Skin of body (tissue), 2 donors: ENCODE results near the gene TENT4A. TPM values are rescaled to one million over a fixed set of nuclear protein-coding genes. Genes with fewer than 3 reads are reported as not detected.
A peak's percentile ranks its signal among the peaks of the same experiment; 100 is the strongest.

Experiments used
- DNase-seq: peaks from one replicate; lab custom pipeline; 2025; lab: John Stamatoyannopoulos, UW
- total RNA-seq: library from RNA; depleted of rRNA; stranded (reverse); fragments of >200 nt; gene quantifications from one replicate; pipeline ENCODE4 v1.2.3, GENCODE V29; 2014

TENT4A gene
- total RNA-seq, 1 donor from 2014 or later = 25.1 TPM

DNA sequence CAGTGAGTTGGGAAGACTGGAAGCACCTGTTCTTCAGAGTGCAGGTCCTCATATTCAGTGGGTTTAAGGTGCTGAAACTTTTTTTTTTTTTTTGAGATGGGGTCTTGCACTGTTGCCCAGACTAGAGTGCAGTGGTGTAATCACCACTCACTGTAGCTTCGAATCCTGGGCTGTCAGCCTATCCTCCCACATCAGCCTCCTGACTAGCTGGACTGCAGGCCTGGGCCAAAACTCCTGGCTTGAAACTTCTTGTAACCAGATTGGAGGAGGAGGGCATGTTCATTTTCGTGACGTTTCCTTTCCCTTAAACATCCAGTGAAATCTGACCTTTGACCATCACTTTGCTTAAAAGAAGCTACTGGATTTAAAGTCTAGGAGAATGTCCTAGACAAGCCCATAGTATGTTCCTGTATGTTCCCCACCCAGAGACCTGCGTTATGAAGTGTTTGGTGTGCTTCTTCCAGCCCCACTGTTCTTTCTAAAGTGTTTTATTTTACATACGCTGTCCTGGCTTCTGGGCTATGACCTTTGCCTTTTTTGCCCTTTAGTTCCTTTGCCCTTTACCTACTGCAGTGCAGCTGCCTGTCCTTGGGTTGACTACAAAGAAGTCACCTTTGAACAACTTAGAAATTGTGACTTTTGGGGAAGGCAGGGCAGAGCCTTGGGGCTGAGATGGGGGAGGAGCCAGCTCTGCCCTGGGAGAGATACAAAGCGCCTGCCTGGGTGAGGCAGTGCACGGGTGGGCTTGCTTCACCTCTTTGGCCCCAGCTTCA is 18.4 kb downstream of the TENT4A start:
- DNase-seq = no peak

DNA sequence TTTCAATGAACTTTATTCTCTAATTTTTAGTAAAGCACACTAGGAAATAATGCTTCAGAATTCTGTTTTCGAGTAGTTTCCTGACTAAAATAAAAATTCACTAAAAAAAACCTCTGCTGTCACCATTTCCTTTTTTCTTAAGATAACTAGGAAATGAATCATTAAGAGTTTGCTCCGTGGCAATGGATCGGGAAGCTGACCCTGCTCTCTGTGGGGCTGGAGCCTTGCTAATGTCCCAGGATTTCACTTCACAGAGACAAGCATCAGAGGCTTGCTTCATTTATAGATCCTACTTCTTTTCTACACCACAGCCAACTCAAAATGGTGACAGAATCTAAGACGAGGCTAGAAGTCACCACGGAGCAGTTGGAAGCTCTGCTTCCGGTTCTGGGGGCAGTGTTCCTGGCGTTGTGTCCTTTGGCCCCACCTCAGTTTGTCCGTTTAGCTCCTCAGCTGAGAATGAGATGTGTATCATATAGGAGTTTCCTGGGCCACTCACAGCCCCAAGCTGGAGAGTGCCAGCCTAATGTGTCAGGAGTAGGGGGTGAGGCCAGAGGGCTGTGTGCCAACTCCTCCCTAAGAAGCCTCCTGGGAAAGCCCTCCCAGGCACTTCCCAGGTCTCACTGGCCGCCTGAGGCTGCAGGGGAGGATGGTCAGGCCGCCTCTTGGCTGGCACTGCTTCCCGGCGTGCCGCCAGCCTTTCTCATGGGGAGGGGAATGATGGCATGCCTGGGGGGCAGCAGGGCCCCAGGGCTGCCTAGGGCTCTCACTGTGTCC is 19.6 kb downstream of the TENT4A start:
- no peak for DNase-seq

DNA sequence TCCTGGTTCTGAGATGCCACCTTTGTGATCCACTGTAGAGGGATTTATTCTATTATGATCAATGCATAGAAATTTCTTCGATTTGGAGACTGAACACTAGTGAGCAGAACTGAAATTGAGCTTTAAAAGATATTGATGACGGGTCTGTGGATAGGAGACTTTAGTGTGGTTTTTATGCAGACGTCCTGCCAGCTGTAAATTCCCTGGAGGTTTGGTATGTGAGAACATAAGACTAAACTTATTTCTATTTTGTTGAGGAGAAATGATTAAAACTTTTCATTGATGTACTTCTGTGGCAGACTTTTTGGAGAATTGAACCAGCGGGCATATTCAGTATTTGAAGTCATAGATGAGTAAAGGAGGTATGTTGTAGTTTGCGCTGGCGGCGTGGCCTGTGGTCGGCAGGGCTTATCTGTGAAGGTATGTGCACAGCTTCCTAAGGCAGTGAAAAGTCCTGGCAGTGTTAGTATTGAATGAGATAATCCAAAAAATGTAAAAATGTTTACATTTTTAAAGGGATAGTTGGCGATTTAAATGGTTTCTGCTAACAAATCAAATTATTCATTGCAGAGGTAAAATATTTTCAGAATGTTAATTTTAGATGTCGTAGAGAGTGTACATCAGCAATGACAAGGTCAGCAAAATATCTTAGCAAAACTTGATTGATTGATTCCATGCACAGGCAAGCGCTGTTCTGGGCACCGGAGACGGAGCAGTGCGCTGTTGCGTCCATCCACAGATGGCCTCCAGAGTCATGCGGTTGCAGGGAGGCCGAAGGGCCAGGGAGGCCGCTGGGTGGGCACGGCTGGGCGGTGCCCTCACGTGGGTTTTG is 20.4 kb downstream of the TENT4A start:
- no peak for DNase-seq

DNA sequence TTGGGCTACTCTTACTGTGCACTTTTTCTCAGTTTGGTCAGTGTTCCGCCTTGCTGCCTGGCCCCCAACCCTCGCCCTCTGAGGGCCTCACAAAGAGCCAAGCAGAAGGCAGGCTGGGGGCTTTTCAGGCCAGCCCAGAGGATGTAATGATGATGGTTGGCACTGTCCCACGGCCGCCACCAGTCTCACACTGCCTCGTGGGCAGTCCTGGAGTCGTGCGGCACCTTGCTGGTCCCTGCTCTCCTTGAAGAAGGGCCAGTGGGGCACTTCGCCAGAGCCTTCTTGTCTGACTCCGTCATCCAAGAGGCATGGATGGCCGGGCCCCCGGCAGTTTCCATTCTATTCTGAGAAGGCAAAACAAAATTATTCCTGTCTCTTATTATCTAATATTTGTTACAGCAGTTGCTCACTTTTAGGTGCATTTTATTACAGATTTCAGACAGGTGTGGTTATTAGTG is 21.0 kb downstream of the TENT4A start:
- no peak for DNase-seq

DNA sequence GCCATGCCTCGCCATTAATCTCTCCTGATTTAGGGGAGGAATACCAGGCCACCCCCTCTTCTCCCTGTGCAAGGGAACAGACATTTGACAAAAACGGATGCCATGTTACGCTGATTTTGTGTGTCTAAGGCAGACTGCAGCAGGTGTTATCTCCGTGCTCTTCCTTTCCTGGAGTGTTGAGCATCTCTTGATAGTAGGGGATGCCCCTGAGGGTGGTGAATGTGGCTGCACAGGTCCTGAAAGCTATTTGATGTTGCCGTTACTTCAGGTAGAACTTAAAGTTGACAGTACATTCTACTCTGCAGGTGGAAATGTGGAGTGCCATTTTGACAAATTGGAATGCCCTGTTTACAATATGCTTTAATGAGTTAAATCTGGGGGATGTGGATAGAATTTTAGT is 21.5 kb downstream of the TENT4A start:
- no peak for DNase-seq

DNA sequence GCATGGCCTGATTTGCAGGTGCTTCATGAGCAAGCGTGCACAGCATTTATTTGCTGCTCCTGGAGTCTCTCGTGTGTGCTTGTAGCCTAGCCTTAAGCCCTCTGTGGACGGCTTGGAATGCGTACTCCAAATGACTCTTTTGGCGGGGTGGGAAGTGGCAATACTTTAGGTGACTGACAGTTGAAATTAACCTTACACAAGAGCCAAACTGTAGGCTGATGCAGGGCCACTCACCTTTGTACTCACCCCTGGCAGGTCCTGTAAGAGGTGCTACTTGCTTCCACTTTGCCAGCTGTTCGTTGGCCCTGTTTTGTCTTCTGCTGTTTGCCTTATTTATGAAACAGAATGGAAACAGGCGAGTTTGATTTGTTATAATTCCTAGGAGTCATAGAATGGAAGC is 22.9 kb downstream of the TENT4A start:
- no peak for DNase-seq

DNA sequence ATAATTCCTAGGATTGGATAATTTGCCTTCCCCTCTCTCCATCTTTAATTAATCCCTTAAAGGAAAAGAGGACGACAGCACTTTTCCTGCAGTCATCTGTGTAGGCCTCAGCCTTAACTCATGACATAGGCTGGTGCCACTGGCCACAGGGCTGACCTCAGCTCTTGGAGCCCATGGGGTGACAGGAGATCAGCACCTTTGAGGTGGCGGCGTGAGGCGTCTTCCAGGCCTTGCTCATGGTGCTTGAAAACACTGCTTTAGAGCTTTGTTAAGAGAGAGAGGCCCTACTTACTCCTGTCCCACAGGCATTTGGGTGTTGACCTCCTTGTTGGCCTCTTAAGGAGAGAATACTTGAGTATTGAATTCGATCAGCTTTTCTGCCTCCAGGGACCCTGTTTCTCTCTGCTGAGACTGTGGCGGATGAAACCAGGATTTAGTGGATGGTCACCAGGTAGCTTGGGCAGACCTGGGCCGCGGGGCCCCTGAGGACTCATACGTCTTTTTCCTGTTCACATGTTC is 23.4 kb downstream of the TENT4A start:
- DNase-seq = no peak

DNA sequence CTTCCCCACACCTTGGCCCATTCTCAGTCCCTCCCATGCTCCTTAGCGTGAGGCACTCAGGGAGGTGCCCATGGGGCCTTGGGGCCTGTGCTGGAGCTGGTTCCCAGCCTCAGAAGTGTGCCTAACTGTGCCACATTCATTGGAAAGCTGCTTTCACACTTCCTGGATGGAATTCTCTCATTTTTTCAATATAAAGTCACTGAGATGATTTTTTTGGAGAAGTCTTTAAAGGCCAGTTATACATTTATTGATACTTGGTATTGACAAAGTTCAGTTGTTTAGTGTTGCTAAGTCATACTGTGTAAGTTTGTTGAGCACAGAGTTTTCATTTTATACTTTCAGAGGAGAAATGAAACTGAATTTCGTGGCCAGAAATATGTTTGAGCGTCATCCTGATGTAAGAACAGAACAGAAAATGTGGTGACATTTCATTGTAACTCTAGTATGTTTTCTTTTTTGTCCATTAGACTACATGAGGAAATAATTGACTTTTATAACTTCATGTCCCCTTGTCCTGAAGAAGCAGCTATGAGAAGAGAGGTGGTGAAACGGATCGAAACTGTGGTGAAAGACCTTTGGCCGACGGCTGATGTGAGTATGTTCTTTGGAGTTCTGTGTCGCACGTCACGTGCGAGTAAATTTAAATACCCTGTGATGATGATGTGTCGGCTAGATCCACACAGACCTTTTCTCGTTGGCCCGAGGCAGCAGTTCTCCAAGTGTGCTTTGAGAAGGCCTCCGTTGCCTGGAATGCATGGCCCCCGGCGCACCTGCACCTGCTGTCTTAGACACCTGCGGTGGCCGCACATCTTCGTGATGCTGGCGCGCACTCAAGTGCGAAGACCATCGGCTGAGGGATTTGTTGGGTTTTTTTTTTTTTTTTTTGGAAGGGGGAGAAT is 24.1 kb downstream of the TENT4A start:
- no peak for DNase-seq

DNA sequence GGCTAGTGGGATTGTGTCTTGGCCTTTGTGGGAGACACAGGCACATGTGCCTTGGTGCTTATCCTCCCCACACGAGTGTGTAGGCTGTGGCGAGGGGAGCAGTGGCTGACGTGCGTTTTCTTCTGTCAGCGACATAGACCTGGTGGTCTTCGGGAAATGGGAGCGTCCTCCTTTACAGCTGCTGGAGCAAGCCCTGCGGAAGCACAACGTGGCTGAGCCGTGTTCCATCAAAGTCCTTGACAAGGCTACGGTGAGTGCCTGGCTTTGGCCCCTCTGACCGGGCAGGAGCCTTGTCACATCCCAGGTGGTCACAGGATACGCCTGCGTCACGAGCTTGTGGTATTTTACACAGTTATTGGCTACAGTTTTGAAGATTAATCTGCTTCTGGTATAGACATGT is 26.4 kb downstream of the TENT4A start:
- no peak for DNase-seq

DNA sequence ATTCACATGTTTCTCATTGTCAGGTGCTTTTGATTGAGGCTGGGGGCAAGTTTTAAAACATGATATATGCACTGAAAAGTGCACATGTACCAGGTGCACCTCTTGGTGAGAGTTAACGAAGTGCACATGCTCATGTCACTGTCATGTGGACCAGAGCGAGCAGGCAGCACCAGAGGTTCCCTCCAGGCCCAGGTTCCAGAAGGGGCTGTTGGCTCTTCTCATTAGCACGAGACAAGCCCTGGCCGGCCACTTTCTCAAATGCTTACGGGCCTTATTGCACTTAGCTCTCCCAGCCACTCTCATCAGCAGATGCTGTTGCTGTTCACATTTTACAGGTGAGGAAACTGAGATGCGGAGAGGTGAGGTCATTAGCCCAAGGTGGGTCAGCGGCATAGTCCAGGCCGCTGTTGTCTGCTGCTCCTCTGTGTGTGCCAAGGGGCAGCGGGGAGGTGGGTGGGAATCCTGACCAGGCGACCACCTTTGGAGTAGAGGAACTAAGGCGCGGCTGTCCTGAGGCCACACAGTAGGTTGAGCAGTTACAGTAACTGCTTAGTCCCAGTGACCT is 27.4 kb downstream of the TENT4A start:
- DNase-seq = no peak

DNA sequence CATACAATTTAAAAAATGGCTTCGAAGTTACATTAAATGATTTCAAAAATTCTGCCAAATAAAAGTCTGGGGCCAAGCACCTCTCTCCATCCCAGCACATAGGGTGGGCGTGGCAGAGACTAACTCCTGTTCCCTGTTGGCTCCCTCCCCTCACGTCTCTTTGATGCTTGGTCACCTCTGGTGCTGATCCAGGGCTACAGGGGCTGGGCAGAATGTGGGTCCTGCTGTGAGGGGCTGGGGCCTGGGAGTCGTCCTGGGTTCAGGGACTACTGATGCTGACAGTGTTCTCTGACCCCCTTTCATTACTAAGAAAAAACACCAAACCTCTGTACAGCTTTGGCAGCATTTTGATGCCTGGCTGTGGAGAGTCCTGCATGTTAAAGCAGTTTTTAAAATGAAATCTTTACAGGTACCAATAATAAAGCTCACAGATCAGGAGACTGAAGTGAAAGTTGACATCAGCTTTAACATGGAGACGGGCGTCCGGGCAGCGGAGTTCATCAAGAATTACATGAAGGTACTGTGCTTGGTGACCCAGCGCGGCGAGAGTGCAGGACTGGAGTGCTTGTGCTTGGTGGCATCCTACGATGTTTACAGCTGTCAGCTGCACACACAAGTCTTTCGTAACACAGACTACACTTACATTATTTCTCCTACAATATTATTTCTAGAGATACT is 29.0 kb downstream of the TENT4A start:
- DNase-seq = no peak

DNA sequence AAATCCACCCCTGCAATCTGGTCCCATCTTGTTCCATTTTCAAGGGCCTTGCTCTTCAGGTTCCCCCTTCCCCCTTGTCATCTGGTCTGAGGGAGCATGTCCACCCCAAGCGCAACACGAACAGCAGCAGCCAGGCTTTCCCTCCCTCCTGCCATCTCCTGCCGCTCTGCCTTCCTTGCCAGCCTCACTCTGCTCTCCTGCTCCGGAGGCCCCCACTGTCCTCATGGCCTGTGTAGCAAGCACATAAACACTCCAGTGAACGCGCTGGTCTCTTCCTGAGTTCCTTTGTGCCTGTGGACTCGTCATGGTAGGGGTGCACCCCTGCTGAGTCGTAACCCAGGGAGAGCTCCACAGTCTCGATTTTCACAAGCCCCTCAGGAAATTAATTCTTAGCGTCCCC is 29.9 kb downstream of the TENT4A start:
- no peak for DNase-seq

DNA sequence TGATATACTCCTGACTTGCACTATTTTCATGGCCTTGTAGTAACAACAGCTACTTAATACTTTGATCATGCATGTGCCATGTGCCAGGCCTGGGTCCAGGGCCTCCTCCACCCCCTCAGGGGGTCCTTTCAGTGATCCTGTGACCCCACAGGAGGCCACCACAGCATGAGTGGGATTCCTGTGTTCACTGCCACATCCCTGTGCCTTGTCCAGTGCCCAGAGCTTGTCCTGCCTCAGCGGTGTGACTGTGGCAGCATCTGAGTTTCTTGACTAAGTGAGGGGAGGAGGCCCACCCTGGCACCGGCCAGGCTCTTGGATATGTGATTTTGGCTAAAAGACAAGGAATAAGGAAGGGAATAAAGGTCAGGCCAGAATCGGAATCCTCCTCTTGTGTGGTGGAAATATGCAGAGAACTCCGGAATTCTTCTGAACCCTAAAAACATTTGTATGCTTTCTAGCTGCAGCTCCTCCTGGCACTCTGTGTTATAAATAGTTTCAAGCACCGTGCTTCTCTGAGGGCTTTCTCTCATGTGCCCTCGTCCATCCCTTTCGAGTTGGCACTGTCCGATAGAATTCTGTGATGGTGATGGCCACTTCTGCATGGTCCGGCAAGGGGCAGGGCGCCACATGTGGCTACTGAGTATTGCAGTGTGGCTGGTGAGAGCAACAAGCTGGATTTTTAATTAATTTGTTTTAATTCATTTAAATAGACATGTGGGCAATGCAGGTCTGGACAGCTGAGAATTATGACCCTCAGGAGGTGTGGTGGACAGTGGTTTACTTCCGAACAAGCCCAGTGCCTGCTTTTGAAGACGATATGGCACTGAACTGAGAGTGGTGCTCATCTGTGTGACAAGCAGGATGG is 31.8 kb downstream of the TENT4A start:
- no peak for DNase-seq

DNA sequence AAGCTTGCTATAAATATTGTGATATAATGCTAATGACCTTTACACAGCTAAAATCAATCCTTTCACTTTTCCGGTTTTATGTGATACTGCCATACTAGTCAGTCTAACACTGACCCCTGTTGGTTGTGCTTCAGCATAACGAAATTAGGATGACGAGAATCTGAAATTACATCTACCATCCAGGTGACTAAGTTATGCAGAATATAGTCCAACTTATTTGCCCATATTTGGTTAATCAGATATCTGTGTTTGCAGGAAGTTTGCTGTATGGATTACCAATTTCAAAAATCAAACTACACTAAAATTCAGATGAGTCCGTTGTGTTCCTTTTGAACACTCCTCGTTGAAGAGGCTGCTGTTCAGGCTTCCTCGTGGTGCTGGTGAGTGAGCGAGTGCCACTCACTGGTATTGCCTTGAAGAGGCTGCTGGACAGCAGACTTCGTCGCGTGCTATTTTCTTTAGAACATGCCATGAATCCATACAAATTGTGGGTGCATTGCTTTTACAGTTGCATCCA is 32.5 kb downstream of the TENT4A start:
- peak; percentile 58 for DNase-seq

DNA sequence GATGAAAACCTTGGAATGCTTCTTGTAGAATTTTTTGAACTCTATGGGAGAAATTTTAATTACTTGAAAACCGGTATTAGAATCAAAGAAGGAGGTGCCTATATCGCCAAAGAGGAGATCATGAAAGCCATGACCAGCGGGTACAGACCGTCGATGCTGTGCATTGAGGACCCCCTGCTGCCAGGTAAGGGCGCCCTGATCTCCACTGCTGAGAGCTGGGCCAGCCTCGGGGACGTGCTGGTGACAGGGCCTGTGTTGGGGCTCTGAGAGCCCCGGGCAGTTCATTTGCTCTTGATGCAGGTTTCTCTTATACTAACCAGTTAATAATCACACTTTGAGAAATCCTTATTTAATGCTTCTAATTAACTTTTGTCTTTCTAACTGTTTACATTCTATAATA is 33.0 kb downstream of the TENT4A start:
- DNase-seq = no peak

DNA sequence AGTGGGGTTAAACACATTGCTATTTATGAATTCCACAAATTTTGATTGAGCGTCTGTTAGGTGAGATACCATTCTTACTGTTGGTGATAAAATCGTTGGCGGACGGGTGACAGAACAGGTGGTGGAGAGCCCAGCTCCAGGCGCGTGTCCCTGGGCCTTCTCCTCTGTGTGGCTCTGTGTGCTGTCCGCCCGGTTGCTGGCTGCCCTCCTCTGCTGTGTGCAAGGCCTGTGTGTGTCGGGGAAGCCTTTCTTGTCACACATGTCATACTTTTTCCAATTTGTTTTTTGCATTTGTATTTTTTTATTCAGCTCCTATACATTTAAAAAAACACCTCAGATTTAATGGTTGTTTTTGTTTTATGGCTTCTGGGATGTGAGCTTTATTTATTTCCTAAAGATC is 33.9 kb downstream of the TENT4A start:
- DNase-seq = no peak

DNA sequence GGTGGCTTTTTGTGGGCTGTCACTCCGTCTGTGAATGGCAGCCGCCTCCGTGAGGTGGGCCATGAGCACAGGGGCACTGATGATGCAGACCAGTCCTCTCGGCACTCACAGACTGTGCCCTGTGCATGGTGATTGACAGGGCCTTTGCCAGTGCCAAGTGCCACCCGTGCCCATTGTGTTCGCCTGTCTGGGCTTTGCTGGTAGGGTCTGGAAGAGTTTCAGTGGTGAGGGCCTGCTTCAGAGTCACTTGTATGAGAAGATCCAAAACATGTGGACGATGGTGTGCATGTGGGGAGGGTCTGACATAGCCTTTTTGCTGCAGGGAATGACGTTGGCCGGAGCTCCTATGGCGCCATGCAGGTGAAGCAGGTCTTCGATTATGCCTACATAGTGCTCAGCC is 34.9 kb downstream of the TENT4A start:
- DNase-seq = no peak

DNA sequence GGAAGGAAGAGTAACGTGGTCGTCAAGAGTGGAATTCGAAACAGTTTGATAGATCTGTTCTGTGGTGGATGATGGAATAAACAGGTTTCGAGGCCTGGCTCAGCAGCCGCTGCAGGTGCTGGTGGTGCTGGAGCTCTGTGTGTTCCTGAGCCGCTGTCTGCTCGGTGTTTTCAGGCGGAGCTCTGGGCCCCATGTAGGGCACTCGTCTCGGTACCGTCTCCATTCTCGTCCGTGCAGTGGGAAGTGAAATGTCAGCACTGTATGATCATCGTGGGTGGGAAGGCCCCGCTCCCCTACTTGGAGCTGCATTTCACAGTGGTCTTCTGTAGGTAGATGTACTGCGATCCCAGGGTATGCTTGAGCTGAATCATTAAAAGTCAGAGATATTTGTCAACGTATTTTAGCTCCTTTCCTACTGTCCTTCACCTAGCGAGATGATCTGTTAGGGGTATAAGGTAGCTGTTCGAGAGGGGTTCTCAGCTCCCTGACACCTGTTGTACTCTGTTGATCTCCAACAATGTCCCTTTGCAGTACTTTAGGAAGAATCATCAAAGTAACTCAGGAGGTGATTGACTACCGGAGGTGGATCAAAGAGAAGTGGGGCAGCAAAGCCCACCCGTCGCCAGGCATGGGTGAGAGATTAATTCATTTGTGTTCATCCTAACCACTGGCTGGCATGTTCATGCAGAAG is 35.9 kb downstream of the TENT4A start:
- DNase-seq = no peak
